Lung microvascular endothelial cell (primary cell): ENCODE results near the gene WDR91. TPM values are rescaled to one million over a fixed set of nuclear protein-coding genes. Genes with fewer than 3 reads are reported as not detected.
A peak's percentile ranks its signal among the peaks of the same experiment; 100 is the strongest.
"Not testable (repeated sequence)": the region's sequence is repeated elsewhere in the genome, so short reads cannot be mapped to it uniquely, and the experiment has no call there.

Experiments used
- DNase-seq, 2 donors: peaks; one replicate each; pipeline versions ENCODE4 v3.0.0 to v3.0.0-alpha.2; 2010; ENCODE audit warnings: low read depth in 2 of 2
- total RNA-seq: library from RNA; depleted of rRNA; stranded (reverse); fragments of >200 nt; gene quantifications from 2 replicates; pipeline ENCODE4 v1.2.1, GENCODE V29; 2014

Gene WDR91
- total RNA-seq, 1 donor from 2014 or later, result 4.0 TPM

DNA sequence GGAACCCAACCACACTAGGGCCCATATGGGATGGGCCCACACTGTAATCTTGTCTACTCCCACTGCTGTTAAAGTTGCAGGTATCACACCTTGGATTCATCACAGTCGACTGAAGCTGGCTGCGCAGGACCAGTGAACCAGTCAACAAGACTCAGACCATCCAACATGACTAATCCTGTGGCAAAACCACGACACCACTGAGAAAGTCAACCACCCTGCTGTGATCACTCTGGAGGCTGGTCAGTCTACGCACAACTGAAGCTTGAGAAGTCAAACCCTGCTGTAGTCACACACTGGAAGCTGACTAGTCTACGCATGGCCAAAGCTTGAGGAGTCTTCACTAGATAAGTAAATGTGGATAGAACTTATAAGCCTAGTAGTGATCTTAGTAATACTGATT, 31.2 kb downstream of the WDR91 start:
- DNase-seq, result no peak

DNA sequence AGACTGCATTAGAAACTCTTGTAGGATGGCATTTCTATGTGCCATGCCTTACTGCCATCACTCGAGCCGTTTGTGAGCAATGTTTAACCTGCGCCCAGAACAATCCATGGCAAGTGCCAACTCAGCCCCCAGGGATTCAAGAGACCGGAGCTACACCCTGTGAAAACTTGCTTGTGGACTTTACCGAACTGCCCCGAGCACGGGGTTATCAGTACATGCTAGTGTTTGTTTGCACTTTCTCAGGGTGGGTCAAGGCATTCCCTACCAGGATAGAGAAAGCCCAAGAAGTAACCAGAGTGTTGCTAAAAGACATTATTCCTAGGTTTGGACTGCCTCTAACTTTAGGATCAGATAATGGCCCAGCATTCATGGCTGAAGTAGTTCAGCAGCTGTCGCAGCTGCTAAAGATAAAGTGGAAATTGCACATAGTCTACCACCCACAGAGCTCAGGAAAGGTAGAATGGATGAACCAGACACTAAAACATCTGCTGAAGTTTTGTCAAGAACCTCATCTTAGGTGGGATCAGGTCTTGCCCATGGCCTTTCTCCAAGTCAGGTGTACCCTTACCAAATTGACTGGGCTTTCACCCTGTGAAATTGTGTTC, 31.9 kb downstream of the WDR91 start:
- no peak for DNase-seq

DNA sequence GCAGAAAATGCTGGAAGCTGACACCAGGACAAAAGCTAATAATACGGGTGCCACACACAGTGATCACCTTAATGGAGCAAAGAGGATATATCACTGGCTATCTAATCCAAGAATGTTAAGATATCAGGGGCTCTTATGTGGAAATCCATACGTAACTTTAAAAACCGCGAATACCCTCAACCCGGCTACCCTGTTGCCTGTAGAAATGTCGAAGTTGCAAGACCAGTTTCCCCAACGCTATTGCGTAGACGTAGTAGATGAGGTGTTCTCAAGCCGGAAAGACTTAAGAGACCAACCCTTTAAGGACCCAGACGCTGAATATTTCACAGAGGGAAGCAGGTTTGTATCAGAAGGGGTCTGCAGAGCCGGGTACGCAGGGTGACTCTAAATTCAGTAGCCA, 33.0 kb downstream of the WDR91 start:
- DNase-seq, result no peak

DNA sequence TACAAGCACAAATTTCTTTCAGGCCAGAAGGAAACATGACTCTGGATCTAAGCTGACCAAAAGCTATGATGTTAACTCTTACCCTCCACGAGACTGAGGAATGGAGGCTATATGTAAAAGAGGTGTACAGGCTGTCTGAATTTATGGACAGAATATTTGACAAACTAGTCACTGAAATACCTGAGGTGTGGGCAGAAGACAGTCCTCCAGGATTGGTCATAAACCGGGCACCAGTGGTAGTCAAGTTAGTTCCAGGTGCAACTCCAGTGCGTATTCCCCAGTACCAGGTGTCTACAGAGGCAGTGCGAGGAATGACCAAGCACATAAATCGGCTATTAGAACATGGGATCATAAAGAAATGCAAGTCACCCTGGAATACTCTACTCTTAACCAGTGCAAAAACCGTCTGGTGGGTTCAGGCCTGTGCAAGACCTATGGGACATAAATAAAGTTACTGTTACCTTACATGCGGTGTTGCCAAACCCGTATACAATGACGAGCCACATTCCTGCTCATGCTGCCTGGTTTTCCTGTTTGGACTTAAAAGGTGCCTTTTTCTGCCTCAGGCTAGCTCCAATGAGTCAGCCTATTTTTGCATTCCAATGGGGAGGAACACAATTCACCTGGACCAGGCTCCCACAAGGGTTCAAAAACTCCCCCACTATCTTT, 34.2 kb downstream of the WDR91 start:
- no peak for DNase-seq

DNA sequence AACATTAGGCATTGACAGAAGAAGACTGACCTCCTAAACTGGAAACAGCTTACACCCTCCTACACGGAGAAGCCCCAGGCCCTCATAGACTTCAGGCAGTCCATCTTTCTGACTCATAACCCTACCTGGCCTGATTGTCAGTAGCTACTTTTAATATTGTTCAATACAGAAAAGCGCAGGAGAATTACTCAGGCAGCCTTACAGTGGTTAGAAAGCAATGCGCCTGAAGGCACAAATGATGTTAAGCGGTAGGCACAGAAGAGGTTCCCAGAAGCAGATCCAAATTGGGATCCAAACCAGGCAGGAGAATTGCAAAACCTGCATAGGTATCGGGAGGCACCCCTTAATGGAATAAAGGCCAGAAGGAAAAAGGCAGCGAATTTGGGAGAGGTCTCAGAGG, 35.4 kb downstream of the WDR91 start:
- no peak for DNase-seq

DNA sequence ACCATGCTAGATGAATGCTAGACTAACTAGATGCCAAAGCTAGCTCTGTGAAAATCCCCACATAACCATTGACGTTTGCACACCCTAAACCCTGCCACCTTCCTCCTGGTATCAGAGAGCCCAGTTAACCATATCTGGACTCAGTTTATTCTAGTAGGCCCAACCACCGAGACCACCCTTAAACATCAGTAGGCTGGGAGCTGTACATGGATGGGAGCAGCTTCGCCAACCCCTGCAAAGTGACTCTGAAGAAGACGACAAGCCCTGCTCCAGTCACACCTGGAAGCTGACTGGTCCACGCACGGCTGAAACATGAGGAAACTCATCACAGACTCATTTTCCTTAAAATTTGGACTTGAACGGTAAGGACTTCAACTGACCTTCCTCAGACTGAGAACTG, 36.4 kb downstream of the WDR91 start:
- DNase-seq, result no peak

DNA sequence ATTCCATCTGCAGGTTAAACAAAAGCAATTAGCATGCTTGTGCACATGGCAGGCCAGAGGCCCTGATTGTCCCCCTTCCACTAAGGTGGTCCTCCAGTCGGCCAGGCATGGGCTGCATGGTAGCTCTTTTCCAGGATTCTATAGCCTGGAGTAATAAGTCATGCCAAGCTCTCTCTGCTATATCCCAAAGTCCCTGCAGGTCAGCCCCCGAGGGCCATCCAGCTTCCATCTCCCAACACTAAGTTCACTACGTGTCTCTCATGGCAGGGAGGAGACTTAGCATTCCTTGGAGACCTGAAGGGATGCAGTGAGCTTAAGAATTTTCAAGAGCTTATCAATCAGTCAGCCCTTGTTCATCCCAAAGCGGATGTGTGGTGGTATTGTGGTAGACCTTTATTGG, 37.4 kb downstream of the WDR91 start:
- DNase-seq, result not testable (repeated sequence)

DNA sequence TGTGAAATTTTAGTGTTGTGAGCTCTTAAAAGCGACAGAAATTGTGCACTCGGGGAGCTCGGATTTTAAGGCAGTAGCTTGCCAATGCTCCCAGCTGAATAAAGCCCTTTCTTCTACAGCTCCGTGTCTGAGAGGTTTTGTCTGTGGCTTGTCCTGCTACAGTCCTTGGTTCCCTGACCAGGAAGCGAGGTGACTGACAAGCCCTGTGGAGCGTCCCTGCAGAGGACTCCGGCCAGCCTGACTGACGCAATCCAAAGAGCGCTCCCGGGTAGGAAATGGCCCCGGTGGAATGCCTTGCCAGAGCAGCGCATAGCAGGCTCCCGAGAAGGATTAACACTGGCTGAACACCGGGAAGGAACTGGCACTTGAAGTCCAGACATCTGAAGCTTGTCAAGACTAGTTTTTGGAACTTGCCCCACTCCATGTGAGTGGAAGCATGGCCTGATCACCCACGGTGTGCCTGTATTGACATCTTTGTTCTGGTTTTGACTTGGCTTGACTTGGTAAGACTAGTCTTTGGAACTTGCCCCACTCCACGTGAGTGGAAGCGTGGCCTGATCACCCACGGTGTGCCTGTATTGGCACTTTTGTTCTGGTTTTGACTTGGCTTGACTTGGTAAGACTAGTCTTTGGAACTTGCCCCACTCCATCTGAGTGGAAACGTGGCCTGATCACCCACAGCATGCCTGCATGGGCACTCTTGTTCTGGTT, 39.6 kb downstream of the WDR91 start:
- peak; percentile 50 to 51 for DNase-seq

DNA sequence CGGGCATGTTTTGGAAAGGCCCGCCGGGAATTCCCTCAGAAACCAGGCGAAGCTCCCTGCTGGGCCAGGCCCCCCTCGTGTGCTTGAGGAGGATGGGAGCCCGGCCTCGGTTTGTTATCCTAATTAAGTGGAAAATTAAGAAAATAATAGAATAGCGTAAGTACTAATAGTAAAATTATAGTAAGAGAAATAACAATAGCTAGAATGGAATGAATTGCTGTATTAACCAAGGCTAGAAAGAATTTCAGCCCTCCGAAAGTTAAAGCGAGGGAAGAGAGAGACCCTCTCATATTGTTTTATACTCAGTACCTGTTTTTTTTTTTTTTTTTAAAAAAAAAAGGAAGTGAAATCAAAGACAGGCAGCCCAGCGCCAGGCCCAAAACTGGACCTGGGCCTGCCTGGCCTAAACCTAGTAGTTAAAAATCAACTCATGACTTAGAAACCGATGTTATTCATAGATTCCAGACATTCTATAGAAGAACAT, 40.3 kb downstream of the WDR91 start:
- DNase-seq, result not testable (repeated sequence)

DNA sequence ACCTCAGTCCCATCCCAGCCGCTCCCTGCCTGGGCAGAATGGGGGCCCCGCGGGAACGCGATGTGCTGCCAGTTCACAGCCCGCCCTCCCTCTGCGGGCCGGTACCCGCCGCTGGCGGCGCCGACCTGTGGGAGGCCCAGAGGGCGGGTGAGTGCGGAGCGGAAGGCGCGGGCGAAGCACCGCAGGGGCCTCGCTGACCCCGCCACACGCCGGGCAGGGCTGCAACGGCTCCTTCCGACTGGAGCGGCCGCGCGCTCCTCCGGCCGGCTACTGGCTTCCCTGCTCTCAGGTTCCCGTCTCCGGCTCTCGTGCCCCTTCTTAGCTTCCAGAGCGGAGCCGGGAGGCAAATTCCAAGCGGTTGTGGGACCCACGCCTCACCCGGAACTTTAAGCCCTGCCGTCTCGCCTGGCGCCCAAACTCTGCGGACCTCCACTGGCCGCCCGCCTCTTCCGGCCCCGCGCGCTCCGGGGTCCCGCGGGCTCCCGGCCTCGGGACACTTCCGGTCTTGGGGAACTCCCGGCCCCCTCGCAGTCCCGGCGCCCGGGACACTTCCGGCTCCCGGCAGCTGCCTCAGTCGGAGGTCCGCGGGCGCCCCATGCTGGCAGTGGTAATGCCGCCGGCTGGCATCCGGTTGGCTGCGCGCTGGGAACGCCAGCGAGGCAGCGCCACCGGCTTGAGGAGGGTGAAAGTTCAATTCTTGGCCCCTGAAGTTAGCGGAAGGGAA, 40.9 kb downstream of the WDR91 start, which contains the start of gene CYREN:
Gene CYREN (minus strand): TSS at position 434 of the 724 bp plus-strand sequence. CDS start 1,785 bp downstream, outside the sequence.
- peak; percentile 94 for DNase-seq

DNA sequence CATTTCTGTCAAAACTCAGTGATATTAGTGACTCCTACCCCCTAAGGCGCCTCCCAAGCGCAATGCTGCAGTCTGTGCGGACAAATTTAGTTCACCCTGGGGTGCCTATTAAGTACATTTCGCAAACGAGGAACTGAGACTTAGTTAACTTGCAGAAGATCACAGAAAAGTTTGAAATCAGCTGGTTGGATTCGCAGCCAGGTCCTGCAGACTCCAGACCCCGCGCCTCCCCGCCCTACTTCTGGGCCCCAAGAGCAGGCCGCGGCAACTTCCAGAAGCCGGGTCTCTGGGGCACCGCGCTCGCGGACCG, 41.4 kb downstream of the WDR91 start:
- DNase-seq, result no peak

DNA sequence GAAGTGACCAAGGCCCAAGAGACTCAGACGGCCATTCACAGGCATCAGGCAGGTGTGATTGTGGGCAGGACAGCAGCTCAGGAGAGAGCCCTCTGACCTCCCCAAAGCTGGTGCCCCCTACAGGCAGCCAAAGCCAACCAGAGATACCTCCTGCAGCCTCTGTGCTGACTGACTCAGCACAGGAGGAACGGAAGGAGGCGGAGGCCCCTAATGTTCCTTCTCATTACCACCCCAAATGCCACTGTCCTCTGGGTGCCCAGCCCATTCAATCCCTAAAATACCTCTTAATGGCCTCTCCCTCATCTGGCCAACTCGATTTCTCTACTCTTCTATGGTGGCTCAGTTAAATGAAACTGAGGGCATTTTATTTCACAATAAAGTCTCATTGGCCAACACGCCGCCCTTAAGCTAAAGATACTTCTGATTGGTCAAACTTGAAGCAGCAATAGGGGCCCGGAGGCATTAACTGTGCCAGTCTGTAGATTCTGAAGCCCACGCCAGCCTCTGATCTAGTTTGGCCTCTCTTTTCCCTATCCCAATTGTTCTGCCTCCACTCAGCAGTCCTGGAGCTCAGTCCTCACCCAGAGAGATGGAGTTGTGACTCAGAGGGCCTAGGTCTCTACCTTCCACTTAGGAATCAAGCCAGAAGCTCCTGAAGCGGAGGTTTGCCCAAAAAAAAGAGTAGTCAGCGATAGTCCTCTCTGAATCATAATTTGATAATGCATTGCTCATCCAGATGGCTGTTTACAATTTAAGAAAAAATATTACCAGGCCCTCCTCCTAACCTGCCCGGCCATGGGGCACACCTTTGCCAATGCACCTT, 42.0 kb downstream of the WDR91 start:
- peak; percentile 42 to 47 for DNase-seq

DNA sequence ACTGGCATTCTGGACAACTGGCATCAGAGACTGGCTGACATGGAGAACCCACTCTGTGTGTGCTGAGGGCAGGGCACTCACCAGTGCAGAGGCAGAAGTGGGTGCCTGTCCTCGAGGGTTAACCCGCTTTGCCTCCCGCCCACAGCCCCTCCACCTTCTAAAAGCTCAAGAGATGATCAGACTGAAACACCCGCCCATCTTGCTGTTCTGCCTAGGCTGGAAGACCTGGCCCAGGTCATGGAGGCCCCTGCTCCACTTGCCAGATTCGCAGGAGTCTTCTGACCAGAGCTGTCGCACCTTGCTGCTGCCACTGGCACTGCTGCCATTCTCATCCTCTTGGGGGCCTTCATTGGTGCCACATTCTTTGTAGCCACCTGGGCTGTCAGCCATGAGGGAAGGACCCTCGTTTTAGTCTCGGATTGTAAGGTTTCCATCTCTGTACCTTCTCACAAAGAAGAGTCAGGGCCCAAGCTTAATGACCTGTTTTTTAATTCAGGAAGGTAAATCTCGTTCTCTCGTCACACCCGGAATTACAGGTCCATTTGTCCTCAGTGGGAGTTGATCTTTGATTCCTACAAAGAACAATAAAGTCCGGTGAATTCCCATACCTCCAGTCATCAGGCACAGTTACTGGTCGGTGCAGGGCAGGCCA, 42.7 kb downstream of the WDR91 start:
- DNase-seq, result no peak

DNA sequence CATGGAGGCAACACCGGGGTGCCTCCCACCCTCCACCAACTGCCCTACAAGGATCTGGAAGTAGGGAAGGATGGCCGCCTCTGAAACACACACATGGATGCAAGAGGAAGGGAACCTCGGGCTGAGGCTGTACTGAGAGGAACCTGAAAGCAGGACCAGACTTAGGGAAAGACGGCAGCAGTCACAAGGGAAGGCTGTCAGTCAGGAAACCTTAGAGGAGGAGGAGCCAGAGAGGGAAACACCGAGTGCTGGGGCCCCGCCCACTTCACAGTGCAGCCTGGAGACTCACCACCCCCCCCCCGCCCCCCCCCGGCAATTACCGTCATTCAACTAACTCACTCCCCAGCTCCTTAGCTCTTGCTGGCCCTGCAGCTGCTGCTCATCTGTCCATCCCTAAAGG, 43.3 kb downstream of the WDR91 start:
- DNase-seq, result peak; percentile 36 to 48

DNA sequence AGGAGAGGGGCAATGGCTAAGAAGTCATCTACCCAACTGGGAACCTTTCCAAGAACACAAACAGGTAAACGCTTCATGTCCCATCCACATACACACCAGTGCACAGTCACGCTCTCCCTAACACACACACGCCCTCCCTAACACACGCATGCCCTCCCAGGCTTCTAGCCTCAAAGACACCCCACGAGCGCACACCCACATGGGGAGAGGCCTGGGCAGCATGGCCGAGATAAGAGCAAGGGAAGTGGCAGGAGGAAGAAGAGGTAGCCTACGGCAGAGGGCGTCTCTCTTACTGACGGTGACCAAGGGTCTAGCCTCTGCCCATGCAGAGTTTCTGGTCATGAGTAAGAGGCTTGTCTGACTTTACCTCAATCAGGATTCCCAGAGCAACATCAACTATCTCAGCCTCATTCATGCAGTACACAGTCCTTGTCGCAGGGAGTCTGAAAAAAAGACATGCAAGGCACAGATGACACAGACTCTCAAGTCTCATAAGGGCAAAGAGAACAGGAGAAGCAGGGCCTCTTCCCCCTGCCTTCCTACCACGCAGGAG, 43.9 kb downstream of the WDR91 start:
- DNase-seq, result no peak

DNA sequence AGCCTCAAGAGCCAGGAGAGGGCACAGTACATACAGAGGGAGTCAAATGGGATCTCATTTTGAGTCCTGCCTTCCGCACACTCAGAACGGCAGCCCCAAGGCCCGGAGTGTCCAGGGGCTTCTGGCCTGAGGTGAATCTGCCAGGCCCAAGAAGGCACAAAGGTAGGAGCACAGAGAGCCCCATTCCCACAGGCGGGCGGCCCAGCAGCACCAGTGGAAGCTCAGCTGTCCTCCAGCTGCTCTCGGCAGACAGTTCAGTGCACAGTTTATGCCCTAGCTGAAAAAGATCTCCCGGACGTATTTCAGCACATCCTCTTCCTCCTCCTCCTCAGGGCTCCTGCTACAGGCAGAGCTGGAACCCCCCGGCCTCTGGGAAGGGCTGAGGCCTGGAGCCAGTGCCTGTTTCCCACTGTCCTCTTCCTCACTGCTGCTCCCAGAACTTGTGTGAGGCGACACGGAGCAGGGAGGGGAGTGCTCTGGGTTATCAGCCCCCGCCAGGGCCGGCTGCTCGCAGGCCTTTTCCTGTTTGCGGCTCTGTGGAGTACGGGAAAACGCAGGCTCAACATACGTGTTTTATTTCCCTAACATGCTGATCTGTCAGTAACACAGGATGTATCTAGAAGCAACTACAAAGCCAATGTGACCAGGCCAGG, 44.9 kb downstream of the WDR91 start:
- peak; percentile 68 to 96 for DNase-seq

DNA sequence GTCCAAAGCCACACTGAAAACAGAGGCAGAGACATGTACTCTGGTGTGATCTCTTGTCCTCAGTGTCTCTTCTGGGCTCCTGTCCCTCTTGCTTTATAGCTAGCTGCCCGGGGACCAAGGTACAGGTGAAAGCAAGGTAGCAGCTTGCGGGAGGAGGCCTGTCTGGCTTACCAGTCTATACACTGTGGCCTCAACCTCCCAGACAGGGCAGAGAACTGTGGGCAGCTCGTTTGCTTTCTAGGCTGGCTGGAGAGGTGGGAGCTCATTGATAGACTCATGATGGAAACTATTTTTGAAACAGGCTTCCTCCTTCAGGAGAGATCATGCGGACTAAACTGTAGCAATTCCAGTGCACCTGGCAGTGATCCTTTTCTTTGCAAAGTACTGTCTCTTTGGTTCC, 45.5 kb downstream of the WDR91 start:
- DNase-seq, result peak in 1 of 2 donors; percentile 45

DNA sequence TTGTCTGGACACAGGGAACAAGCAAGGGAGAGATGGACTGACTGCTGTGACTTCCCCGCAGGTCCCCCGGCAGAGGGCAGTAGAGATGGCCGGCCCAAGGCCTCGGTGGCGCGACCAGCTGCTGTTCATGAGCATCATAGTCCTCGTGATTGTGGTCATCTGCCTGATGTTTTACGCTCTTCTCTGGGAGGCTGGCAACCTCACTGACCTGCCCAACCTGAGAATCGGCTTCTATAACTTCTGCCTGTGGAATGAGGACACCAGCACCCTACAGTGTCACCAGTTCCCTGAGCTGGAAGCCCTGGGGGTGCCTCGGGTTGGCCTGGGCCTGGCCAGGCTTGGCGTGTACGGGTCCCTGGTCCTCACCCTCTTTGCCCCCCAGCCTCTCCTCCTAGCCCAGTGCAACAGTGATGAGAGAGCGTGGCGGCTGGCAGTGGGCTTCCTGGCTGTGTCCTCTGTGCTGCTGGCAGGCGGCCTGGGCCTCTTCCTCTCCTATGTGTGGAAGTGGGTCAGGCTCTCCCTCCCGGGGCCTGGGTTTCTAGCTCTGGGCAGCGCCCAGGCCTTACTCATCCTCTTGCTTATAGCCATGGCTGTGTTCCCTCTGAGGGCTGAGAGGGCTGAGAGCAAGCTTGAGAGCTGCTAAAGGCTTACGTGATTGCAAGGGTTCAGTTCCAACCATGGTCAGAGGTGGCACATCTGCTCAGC, 46.8 kb downstream of the WDR91 start:
- peak; percentile 23 to 67 for DNase-seq

DNA sequence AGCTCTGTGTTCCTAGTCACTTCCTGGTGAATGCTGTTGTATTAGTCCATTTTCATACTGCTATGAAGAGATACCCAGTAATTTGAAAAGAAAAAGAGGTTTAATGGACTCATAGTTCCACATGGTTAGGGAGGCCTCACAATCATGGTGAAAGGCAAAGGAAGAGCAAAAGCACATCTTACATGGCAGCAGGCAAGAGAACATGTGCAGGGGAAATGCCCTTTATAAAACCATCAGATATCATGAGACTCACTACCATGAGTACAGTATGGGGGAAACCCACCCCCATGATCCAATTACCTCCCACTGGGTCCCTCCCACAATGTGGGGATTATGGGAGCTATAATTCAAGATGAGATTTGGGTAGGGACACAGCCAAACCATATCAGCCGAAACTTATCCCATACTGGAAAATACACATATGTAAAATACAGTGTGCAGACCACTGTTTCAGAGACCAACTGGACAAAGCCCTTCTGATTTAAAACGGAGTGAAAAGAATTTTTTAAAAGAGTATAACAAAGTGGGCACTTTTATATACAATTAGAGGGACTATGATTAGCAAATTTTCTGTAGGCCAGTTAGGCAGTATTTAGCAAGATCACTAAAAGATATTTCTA, 48.8 kb downstream of the WDR91 start:
- DNase-seq, result no peak
